Liver (tissue), 9 donors: ENCODE measurements around the gene ENOX1. TPM values are rescaled to one million over a fixed set of nuclear protein-coding genes. Genes with fewer than 3 reads are reported as not detected.

Experiments used
- DNase-seq: peaks from one replicate; pipeline ENCODE4 v3.0.0-alpha.2; 2017; ENCODE audit warnings: low spot score
- H3K27ac ChIP-seq, 2 donors: one replicate each; pipeline ENCODE4 v1.7.0; 2013; ENCODE audit warnings: inconsistent platforms in 2 of 2, low read length in 2 of 2, control low read depth in 1 of 2, low read depth in 1 of 2, mild to moderate bottlenecking in 1 of 2
- H3K27me3 ChIP-seq, 4 donors: one replicate each; pipeline versions ENCODE4 v1.6.1 to v1.7.0; 2013; ENCODE audit warnings: low read length in 3 of 4, inconsistent platforms in 1 of 4, mild to moderate bottlenecking in 1 of 4, moderate library complexity in 1 of 4; ENCODE audit not compliant: control insufficient read depth in 4 of 4, insufficient read depth in 4 of 4
- H3K36me3 ChIP-seq, 4 donors: one replicate each; pipeline versions ENCODE4 v1.6.1 to v1.7.0; 2013; ENCODE audit warnings: low read length in 3 of 4, mild to moderate bottlenecking in 3 of 4, low read depth in 1 of 4, moderate library complexity in 1 of 4; ENCODE audit not compliant: control insufficient read depth in 4 of 4, insufficient read depth in 3 of 4
- H3K4me1 ChIP-seq, 4 donors: one replicate each; pipeline versions ENCODE4 v1.6.1 to v1.7.0; 2013; ENCODE audit warnings: low read length in 3 of 4, mild to moderate bottlenecking in 3 of 4, moderate library complexity in 1 of 4; ENCODE audit not compliant: control insufficient read depth in 4 of 4, insufficient read depth in 4 of 4
- H3K4me3 ChIP-seq, 3 donors: one replicate each; pipeline versions ENCODE4 v1.6.1 to v1.7.0; 2013; ENCODE audit warnings: low read length in 3 of 3, control low read depth in 1 of 3, low read depth in 1 of 3, mild to moderate bottlenecking in 1 of 3
- H3K9ac ChIP-seq, 2 donors: one replicate each; pipeline ENCODE4 v1.7.0; 2013; ENCODE audit warnings: low read length in 2 of 2, mild to moderate bottlenecking in 2 of 2, moderate library complexity in 2 of 2, control low read depth in 1 of 2, low read depth in 1 of 2
- H3K9me3 ChIP-seq, 4 donors: one replicate each; pipeline versions ENCODE4 v1.6.1 to v1.7.0; 2013; ENCODE audit warnings: low read length in 3 of 4; ENCODE audit not compliant: control insufficient read depth in 4 of 4
- EGR1 ChIP-seq, 2 donors: IDR thresholded peaks; 2 replicates each; pipeline ENCODE4 v1.6.1; 2016 to 2018; ENCODE audit warnings: antibody characterized with exemption in 2 of 2, low read depth in 2 of 2
- FOXA1 ChIP-seq: IDR thresholded peaks from 2 replicates; pipeline ENCODE4 v1.6.1; 2016; ENCODE audit warnings: antibody characterized with exemption
- FOXA2 ChIP-seq: IDR thresholded peaks from 2 replicates; pipeline ENCODE4 v1.6.1; 2016; ENCODE audit warnings: antibody characterized with exemption
- GABPA ChIP-seq, 2 donors: IDR thresholded peaks in 1 of 2; conservative IDR thresholded peaks in 1 of 2; 2 replicates each; pipeline ENCODE4 v1.6.1; 2016; ENCODE audit warnings: antibody characterized with exemption in 2 of 2, mild to moderate bottlenecking in 1 of 2, moderate library complexity in 1 of 2
- HNF4A ChIP-seq, 2 donors: conservative IDR thresholded peaks; 2 replicates each; pipeline ENCODE4 v1.6.1; 2016; ENCODE audit warnings: antibody characterized with exemption in 2 of 2, mild to moderate bottlenecking in 2 of 2
- HNF4G ChIP-seq: IDR thresholded peaks from 2 replicates; pipeline ENCODE4 v1.6.1; 2016; ENCODE audit warnings: antibody characterized with exemption
- JUND ChIP-seq, 2 donors: IDR thresholded peaks; 2 replicates each; pipeline ENCODE4 v1.6.1; 2016; ENCODE audit warnings: antibody characterized with exemption in 2 of 2
- NR2F2 ChIP-seq: IDR thresholded peaks from 2 replicates; pipeline ENCODE4 v1.6.1; 2016; ENCODE audit warnings: antibody characterized with exemption
- RAD21 ChIP-seq, 2 donors: IDR thresholded peaks; 2 replicates each; pipeline ENCODE4 v1.6.1; 2016; ENCODE audit warnings: antibody characterized with exemption in 2 of 2, mild to moderate bottlenecking in 2 of 2
- RXRA ChIP-seq, 2 donors: IDR thresholded peaks; 2 replicates each; pipeline ENCODE4 v1.6.1; 2017 to 2018; ENCODE audit warnings: antibody characterized with exemption in 2 of 2, mild to moderate bottlenecking in 1 of 2
- SP1 ChIP-seq: IDR thresholded peaks from 2 replicates; pipeline ENCODE4 v1.6.1; 2018; ENCODE audit warnings: antibody characterized with exemption, mild to moderate bottlenecking
- TAF1 ChIP-seq: conservative IDR thresholded peaks from 2 replicates; pipeline ENCODE4 v1.6.1; 2016; ENCODE audit warnings: antibody characterized with exemption, mild to moderate bottlenecking
- YY1 ChIP-seq: IDR thresholded peaks from 2 replicates; pipeline ENCODE4 v1.6.1; 2016; ENCODE audit warnings: antibody characterized with exemption, mild to moderate bottlenecking
- WGBS: extraction: QIAGEN DNeasy Blood & Tissue Kit; methylation state at CpG from one replicate; pipeline ENCODE4 v1.1.7; 2013; 5-methylcytosine and 5-hydroxymethylcytosine counted together
- polyA plus RNA-seq, 2 donors: library from polyadenylated mRNA; stranded (reverse) in 1 of 2; unstranded in 1 of 2; fragments of 200-250 nt in 1 of 2; fragments of >200 nt in 1 of 2; fragmentation: Nextera tagmentation in 1 of 2; extraction: Ambion mirVana in 1 of 2; gene quantifications; one replicate each; pipeline versions ENCODE4 v1.2.1 to v1.2.3, GENCODE V29; 2013 to 2015
- total RNA-seq, 2 donors: library from RNA; depleted of rRNA; stranded (reverse); fragments of >200 nt; gene quantifications; one replicate each; pipeline ENCODE4 v1.2.3, GENCODE V29; 2014
- TF ChIP-seq, protein P1 (sequence below): fragments of 150-350 bp; IDR thresholded peaks from 2 replicates; pipeline ENCODE4 v1.5.1; 2017; ENCODE audit warnings: improper control_type of control experiment, low read depth, low read length; ENCODE audit not compliant: missing input control
- TF ChIP-seq, protein P2 (sequence below): IDR thresholded peaks from 2 replicates; pipeline ENCODE4 v1.6.1; 2016; ENCODE audit warnings: antibody characterized with exemption, mild to moderate bottlenecking
- donor health status: healthy.
- donor health status: healthy.
- donor health status: healthy.
- donor health status: healthy.
- donor health status: healthy.

The ENOX1 gene
- total and polyA plus RNA-seq, 4 donors, result 0.02 to 0.33 (median 0.08) TPM; not detected in 1

DNA sequence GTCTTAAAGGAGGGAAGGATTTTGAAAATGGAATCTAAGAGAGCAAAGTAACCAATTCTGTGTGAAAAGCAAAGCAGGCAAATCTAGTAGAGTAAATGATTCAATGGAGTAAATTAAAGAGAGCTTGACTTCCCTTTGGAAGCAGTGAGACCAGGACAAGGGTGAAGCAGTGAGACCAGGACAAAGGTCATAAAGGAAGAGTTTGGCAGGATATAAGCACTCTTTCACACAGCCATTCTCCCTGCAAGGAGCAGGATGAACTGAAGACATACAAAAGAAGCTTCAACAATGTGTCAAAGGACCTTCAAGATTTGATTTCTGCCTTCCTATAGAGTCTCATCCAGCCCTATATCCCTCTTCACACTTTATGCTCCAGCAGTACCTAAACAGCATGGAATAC lies 123.8 kb downstream of the ENOX1 start:
- Histone ChIP-seq H3K9me3 (no peaks in the 10 kb centered on the region), H3K4me3 (no peak overlapping the region), H3K9ac (no peak overlapping the region), H3K27ac (no peak overlapping the region), H3K36me3 (no peaks in the 10 kb centered on the region), H3K27me3 (no peaks in the 10 kb centered on the region), H3K4me1 (peaks cover 0 to 13% (median 1%) of the 10 kb centered on the region in 4 donors)
- TF ChIP-seq HNF4A (conservative IDR thresholded peaks at IDR 0.05), result no peak
- TF ChIP-seq FOXA2, result no peak
- DNase-seq, result no peak

DNA sequence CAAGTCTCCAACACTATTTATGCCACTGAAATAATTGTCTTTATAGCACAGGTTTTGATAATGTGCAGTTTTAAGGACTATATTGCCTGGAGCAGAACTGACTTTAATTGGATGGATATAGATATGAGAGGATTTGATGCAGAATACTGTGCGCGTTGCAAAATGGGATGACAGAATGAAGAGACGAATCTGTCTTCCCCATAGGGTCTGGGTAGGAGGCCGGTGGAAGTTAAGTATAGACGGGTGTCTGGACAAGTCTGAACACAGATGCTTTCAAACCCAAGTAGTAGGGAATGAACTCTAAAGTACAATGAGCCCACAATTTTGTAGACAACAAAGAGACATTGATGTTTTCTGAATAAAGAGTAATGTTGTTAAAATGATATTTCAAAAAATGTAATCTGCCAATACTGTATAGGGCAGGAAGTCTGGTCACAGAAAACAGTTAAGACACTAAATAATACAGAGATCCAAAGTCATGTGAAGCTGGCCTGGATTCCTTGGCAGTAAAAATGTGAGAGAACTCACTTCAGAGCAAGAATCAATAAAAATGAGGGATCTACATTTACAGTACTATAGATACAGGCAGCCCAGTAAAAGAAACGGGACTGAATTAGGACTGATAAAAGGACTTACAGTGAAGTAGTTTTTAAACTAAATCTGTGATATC lies 125.5 kb downstream of the ENOX1 start:
- H3K4me3 ChIP-seq, result no peak overlapping the region

DNA sequence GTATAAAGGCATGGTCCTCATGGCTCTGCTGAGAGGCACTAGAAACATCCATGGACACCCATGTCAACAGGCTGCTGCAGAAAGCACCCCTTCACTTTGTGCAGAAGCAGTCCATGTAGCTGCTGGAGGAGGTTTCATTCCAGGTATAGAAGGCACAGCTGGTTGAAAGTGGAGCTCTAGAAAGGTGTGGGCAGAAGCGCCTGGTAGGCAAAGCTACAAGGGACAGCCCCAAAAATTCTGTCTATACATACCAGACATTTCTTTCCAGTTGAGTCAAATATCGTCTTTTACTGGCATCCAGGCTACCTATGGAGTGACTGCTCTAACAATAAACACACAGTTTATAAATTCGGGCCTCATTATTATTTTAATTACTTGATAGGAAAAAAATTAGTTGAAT lies 129.3 kb downstream of the ENOX1 start:
- Histone ChIP-seq H3K9ac (no peak overlapping the region), H3K4me3 (no peak overlapping the region), H3K9me3 (no peaks in the 10 kb centered on the region), H3K4me1 (no peaks in the 10 kb centered on the region), H3K27ac (no peak overlapping the region), H3K27me3 (no peaks in the 10 kb centered on the region), H3K36me3 (no peaks in the 10 kb centered on the region)
- WGBS, result 82% methylated on average over 3 of the region's 3 CpGs
- TF ChIP-seq YY1 (no peak), EGR1 (IDR thresholded peaks at IDR 0.05; ENCODE audit: low read depth in 2 of 2) (no peak), FOXA1 (no peak), FOXA2 (no peak), TAF1 (no peak), SP1 (no peak)
- DNase-seq, result no peak

More for the DNA sequence above, 125.5 kb downstream of the ENOX1 start:
- WGBS, result 76% methylated on average over 6 of the region's 6 CpGs
- Histone ChIP-seq H3K4me1 (peaks cover 0 to 13% (median 1%) of the 10 kb centered on the region in 4 donors), H3K27me3 (no peaks in the 10 kb centered on the region), H3K36me3 (no peaks in the 10 kb centered on the region), H3K27ac (no peak overlapping the region), H3K9me3 (no peaks in the 10 kb centered on the region), H3K9ac (no peak overlapping the region)
- no peak for DNase-seq
- TF ChIP-seq NR2F2 (no peak), GABPA (IDR thresholded peaks at IDR 0.05 in 1 of 2, conservative IDR thresholded peaks at IDR 0.05 in 1 of 2) (no peak), RXRA (IDR thresholded peaks at IDR 0.05) (no peak), EGR1 (IDR thresholded peaks at IDR 0.05; ENCODE audit: low read depth in 2 of 2) (no peak)
- TF ChIP-seq, protein P1, sequence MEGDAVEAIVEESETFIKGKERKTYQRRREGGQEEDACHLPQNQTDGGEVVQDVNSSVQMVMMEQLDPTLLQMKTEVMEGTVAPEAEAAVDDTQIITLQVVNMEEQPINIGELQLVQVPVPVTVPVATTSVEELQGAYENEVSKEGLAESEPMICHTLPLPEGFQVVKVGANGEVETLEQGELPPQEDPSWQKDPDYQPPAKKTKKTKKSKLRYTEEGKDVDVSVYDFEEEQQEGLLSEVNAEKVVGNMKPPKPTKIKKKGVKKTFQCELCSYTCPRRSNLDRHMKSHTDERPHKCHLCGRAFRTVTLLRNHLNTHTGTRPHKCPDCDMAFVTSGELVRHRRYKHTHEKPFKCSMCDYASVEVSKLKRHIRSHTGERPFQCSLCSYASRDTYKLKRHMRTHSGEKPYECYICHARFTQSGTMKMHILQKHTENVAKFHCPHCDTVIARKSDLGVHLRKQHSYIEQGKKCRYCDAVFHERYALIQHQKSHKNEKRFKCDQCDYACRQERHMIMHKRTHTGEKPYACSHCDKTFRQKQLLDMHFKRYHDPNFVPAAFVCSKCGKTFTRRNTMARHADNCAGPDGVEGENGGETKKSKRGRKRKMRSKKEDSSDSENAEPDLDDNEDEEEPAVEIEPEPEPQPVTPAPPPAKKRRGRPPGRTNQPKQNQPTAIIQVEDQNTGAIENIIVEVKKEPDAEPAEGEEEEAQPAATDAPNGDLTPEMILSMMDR, result no peak

DNA sequence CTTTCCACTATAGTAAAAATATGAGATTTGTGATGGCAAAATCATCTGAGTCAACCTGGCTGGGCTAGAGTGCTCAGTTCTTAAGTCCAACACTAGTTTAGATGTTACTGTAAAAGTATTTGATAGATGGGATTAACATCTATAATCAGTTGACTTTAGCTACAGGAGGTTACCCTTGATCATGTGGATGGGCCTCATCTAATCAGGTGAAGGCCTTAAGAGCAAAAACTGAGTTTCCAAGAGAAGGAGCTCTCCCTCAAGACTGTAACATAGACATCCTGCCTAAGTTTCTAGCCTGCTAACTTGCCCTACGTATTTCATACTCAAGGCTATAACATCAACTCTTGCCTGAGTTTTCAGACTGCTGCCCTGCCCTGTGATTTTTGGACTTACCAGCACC lies 132.8 kb downstream of the ENOX1 start:
- Histone ChIP-seq H3K9ac (no peak overlapping the region), H3K9me3 (no peaks in the 10 kb centered on the region), H3K27ac (no peak overlapping the region), H3K36me3 (no peaks in the 10 kb centered on the region), H3K27me3 (no peaks in the 10 kb centered on the region), H3K4me1 (no peaks in the 10 kb centered on the region), H3K4me3 (no peak overlapping the region)
- DNase-seq, result no peak
- WGBS, result 94% methylated on average over 1 of the region's 1 CpG
- no peak for TF ChIP-seq FOXA2
- TF ChIP-seq EGR1 (IDR thresholded peaks at IDR 0.05; ENCODE audit: low read depth in 2 of 2), result no peak
- TF ChIP-seq RAD21 (IDR thresholded peaks at IDR 0.05), result no peak
- no peak for TF ChIP-seq JUND (IDR thresholded peaks at IDR 0.05)
- TF ChIP-seq, protein P2, sequence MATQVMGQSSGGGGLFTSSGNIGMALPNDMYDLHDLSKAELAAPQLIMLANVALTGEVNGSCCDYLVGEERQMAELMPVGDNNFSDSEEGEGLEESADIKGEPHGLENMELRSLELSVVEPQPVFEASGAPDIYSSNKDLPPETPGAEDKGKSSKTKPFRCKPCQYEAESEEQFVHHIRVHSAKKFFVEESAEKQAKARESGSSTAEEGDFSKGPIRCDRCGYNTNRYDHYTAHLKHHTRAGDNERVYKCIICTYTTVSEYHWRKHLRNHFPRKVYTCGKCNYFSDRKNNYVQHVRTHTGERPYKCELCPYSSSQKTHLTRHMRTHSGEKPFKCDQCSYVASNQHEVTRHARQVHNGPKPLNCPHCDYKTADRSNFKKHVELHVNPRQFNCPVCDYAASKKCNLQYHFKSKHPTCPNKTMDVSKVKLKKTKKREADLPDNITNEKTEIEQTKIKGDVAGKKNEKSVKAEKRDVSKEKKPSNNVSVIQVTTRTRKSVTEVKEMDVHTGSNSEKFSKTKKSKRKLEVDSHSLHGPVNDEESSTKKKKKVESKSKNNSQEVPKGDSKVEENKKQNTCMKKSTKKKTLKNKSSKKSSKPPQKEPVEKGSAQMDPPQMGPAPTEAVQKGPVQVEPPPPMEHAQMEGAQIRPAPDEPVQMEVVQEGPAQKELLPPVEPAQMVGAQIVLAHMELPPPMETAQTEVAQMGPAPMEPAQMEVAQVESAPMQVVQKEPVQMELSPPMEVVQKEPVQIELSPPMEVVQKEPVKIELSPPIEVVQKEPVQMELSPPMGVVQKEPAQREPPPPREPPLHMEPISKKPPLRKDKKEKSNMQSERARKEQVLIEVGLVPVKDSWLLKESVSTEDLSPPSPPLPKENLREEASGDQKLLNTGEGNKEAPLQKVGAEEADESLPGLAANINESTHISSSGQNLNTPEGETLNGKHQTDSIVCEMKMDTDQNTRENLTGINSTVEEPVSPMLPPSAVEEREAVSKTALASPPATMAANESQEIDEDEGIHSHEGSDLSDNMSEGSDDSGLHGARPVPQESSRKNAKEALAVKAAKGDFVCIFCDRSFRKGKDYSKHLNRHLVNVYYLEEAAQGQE, result no peak
- no peak for TF ChIP-seq HNF4A (conservative IDR thresholded peaks at IDR 0.05)
- no peak for TF ChIP-seq YY1
- TF ChIP-seq, protein P1, result no peak
- TF ChIP-seq TAF1, result no peak
- no peak for TF ChIP-seq SP1
- no peak for TF ChIP-seq HNF4G
